Activated CD8-positive, alpha-beta T cell treated with anti-CD3 and anti-CD28 coated beads for 36 hours (primary cell): Measurements from ENCODE around the gene ADPRHL1. TPM values are rescaled to one million over a fixed set of nuclear protein-coding genes. Genes with fewer than 3 reads are reported as not detected.

Experiments
- ATAC-seq: fragments of 200-7000 bp; cut with Tn5 transposase; one replicate; pipeline ENCODE4 v1.10.0; 2021; ENCODE audit warnings: mild to moderate bottlenecking, moderate library complexity
- CTCF ChIA-PET: fragments of 350-600 bp; sonication (Branson Sonifier 250); formaldehyde crosslinking; loops from one replicate; lab custom pipeline; 2021; ENCODE audit warnings: antibody characterized with exemption; lab: Charles Lee
- POLR2A ChIA-PET: fragments of 350-600 bp; sonication (Branson Sonifier 250); formaldehyde crosslinking; loops from one replicate; lab custom pipeline; 2021; ENCODE audit warnings: antibody characterized with exemption; lab: Charles Lee
- DNase-seq: peaks from one replicate; pipeline ENCODE4 v3.0.0-alpha.2; 2020
- H3K27ac Mint-ChIP-seq: one replicate; pipeline ENCODE4 v1.8.0; 2021; ENCODE audit warnings: mild to moderate bottlenecking, mixed read lengths
- H3K27me3 Mint-ChIP-seq: one replicate; pipeline ENCODE4 v1.8.0; 2021; ENCODE audit warnings: mixed read lengths
- H3K36me3 Mint-ChIP-seq: one replicate; pipeline ENCODE4 v1.8.0; 2021; ENCODE audit warnings: low read depth, mixed read lengths
- H3K4me1 Mint-ChIP-seq: one replicate; pipeline ENCODE4 v1.8.0; 2021; ENCODE audit warnings: low read depth, mixed read lengths
- H3K4me3 Mint-ChIP-seq: one replicate; pipeline ENCODE4 v1.8.0; 2021; ENCODE audit warnings: mild to moderate bottlenecking, moderate library complexity, mixed read lengths
- H3K9me3 Mint-ChIP-seq: one replicate; pipeline ENCODE4 v1.8.0; 2021; ENCODE audit warnings: mixed read lengths
- intact Hi-C: fragments of 100-400 bp; cut with micrococcal nuclease; formaldehyde crosslinking; loops from one replicate; pipeline ENCODE4 v1.10.0; 2022
- total RNA-seq, 2 experiments: library from RNA; stranded (reverse); gene quantifications; one replicate each; pipeline ENCODE4 v1.2.3, GENCODE V29; 2021
- TF ChIP-seq, protein P1 (sequence below): fragments of 200-600 bp; IDR thresholded peaks from one replicate; pipeline ENCODE4 v1.8.0; 2022; ENCODE audit warnings: antibody characterized with exemption, mild to moderate bottlenecking

The ADPRHL1 gene
- total RNA-seq, 2 experiments from 2014 or later = 0.23 to 0.36 TPM

DNA sequence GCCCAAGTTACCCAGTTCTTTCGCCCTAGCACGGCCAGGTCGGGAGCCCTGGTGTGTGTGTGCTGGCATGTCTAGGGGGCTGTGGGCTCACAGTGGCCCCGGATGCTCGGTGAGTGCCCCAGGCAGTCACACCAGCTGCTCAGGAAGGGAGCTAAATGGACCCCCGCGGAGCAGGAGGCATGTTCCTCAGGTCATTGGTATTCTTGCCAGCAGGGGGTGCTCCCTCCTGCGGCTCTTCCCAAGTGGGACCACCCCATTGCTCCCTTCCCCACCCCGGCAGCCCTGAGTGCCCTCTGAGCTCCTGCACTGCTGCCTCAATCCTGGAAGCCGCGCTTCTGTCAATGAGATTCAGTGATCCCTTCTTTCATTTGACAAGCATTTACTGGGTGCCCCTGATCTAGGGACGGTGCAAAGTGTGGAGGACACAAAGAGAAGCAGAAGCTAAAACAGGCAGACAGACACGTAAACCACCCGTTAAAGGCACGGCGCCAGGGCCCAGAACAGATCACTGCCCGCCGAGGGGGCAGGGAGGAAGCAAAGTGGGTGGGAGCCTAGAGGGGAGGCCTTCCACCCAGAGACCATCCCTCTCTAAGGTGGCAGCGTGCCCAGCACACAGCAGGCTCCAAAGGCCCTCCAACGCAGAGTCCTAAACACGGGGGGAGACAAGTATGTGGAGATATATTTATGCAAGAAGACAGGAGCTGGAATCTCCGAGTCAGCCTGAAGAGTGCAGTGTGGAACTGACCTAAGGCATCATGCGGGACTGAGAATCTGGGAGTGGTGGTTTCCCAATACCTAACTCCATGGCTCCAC is 5.2 kb upstream of the ADPRHL1 start:
- POLR2A ChIA-PET = interaction anchor here (1.5 kb wide), 1 partner anchor 31 kb away, joined by 4 read pairs; no protein-coding TSS in a partner anchor
- CTCF ChIA-PET = interaction anchor here (0.9 to 2.8 kb wide), 7 partner anchors 8 to 187 kb away, joined by 3 to 28 read pairs (median 4); no protein-coding TSS in a partner anchor
- intact Hi-C loops = loop anchor here (5.0 kb wide), 1 partner anchor 104 kb away; no protein-coding TSS in a partner anchor
- ATAC-seq (peak; percentile 60), DNase-seq (peak; percentile 30)
- Mint-ChIP-seq H3K36me3 (peaks cover 12% of the 10 kb centered on the region), H3K9me3 (no peaks in the 10 kb centered on the region), H3K4me3 (no peak overlapping the region), H3K4me1 (no peaks in the 10 kb centered on the region), H3K27ac (no peak overlapping the region), H3K27me3 (no peaks in the 10 kb centered on the region)
- TF ChIP-seq, protein P1, sequence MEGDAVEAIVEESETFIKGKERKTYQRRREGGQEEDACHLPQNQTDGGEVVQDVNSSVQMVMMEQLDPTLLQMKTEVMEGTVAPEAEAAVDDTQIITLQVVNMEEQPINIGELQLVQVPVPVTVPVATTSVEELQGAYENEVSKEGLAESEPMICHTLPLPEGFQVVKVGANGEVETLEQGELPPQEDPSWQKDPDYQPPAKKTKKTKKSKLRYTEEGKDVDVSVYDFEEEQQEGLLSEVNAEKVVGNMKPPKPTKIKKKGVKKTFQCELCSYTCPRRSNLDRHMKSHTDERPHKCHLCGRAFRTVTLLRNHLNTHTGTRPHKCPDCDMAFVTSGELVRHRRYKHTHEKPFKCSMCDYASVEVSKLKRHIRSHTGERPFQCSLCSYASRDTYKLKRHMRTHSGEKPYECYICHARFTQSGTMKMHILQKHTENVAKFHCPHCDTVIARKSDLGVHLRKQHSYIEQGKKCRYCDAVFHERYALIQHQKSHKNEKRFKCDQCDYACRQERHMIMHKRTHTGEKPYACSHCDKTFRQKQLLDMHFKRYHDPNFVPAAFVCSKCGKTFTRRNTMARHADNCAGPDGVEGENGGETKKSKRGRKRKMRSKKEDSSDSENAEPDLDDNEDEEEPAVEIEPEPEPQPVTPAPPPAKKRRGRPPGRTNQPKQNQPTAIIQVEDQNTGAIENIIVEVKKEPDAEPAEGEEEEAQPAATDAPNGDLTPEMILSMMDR = peak; percentile 58

DNA sequence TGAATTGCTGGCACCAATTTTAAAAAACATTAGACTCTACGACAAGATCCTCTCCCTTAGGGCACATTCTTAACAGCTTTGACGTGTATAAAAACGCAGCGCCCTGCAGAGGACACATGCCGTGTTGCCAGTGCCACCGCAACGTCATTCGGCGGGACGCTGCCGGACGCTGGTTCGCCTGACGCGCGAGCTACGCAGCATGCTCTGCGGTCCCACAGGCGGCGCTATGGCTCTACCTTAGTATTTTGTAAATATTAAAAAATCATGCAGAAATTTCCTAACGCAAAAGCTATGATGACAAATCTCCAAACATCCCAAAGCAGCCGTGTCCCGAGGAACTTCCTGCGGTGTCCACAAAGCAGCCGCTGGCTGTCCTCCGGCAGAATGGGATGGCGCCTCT is 4.2 kb upstream of the ADPRHL1 start:
- intact Hi-C loops = loop anchor here (5.0 kb wide), 1 partner anchor 105 kb away; no protein-coding TSS in a partner anchor
- Mint-ChIP-seq H3K27ac (no peak overlapping the region), H3K36me3 (peaks cover 12% of the 10 kb centered on the region), H3K27me3 (no peaks in the 10 kb centered on the region), H3K4me1 (no peaks in the 10 kb centered on the region), H3K4me3 (no peak overlapping the region), H3K9me3 (no peaks in the 10 kb centered on the region)
- no peak for DNase-seq
- no peak for ATAC-seq
- POLR2A ChIA-PET = interaction anchor here (0.9 kb wide), 1 partner anchor 122 kb away, joined by 3 read pairs; no protein-coding TSS in a partner anchor
- TF ChIP-seq, protein P1 = no peak
- CTCF ChIA-PET = interaction anchor here (0.9 to 2.8 kb wide), 6 partner anchors 9 to 188 kb away, joined by 3 to 28 read pairs (median 6); no protein-coding TSS in a partner anchor

DNA sequence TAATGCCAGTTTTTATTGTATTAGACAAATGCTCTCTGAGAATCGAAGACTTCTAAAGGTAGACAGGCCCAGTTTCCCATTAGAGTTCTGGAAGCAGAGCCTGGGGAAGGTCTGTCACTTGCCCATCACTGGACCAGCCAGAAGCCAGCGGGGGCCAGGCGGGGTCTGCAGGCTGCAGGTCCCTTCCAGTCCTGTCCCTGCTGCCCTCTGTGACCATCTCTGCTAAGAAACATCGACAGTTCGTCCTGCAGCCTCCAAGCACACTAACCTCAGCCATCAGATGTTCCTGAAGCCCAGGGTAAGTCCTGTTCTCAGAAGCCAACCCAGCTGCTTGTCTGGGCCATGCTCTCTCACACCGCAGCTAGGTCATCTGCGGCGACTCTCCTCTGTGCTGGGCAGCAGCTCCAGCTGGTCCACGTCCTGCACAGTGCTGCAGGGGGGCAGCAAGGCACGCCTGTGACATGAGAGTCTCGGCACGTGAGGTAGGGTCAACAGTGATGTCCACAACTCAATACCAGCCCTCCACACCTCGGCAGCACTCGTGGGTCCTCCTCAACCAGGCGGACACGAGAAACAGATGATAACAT is 2.9 kb upstream of the ADPRHL1 start:
- POLR2A ChIA-PET = no interaction called here
- Mint-ChIP-seq H3K36me3 (peaks cover 12% of the 10 kb centered on the region), H3K27me3 (no peaks in the 10 kb centered on the region), H3K27ac (no peak overlapping the region), H3K9me3 (no peaks in the 10 kb centered on the region), H3K4me1 (no peaks in the 10 kb centered on the region), H3K4me3 (no peak overlapping the region)
- CTCF ChIA-PET = interaction anchor here (1.8 to 2.8 kb wide), 2 partner anchors 10 to 107 kb away, joined by 7 to 28 read pairs; no protein-coding TSS in a partner anchor
- ATAC-seq (no peak), DNase-seq (no peak)
- intact Hi-C loops = loop anchor here (5.0 kb wide), 1 partner anchor 106 kb away; no protein-coding TSS in a partner anchor
- TF ChIP-seq, protein P1 = no peak

DNA sequence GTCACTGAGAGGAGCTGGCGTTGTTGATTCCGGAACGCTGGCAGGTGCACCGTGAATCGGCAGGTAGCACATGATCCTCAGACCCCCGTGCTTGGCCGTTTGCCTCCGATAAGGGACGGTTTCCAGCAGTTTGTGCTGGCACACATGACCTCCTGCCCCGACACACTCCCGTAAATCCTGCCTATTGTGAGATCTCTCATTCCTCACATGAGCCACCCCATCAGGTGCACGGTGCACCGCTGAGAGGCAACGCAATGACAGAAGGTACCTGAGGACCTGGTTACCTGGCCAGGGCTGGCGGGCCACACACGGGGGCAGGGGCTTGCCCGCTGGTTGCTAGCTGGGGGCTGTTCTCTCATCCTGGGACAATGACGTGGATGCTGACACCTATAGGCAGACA is 2.1 kb upstream of the ADPRHL1 start:
- no peaks in the 10 kb centered on the region for H3K27me3 Mint-ChIP-seq
- TF ChIP-seq, protein P1 = no peak
- no peaks in the 10 kb centered on the region for H3K9me3 Mint-ChIP-seq
- no peak overlapping the region for H3K27ac Mint-ChIP-seq
- H3K36me3 Mint-ChIP-seq = peaks cover 12% of the 10 kb centered on the region
- H3K4me1 Mint-ChIP-seq = no peaks in the 10 kb centered on the region
- ChIA-PET POLR2A (no interaction called here), CTCF (no interaction called here)
- intact Hi-C loops = loop anchor here (5.0 kb wide), 1 partner anchor 107 kb away; no protein-coding TSS in a partner anchor
- DNase-seq (no peak), ATAC-seq (no peak)
- no peak overlapping the region for H3K4me3 Mint-ChIP-seq
